PC-9 (cell line): Measurements from ENCODE around the gene MGAT5.

ENCODE experiments used
- CTCF ChIP-seq: fragments of 200-600 bp; sonication (generic); conservative IDR thresholded peaks from 2 replicates; pipeline ENCODE4 v1.6.1; 2017; ENCODE audit warnings: mixed run types, antibody characterized with exemption, mild to moderate bottlenecking, moderate library complexity
- EZH2 ChIP-seq: fragments of 200-600 bp; sonication (generic); IDR thresholded peaks from 2 replicates; pipeline ENCODE4 v1.8.0; 2017; ENCODE audit warnings: antibody characterized with exemption, low read depth

GRCh38 chr2:134406311-134406710, 152.4 kb downstream of the MGAT5 start:
- TF ChIP-seq CTCF: no peak
- TF ChIP-seq EZH2: no peak
